Fibroblast of peridontal ligament (primary cell): ENCODE results near the gene PRDM2.

Experiments used
- DNase-seq: peaks from one replicate; pipeline ENCODE4 v3.0.0-alpha.2; 2010; ENCODE audit errors: extremely low read depth

Gene PRDM2

DNA sequence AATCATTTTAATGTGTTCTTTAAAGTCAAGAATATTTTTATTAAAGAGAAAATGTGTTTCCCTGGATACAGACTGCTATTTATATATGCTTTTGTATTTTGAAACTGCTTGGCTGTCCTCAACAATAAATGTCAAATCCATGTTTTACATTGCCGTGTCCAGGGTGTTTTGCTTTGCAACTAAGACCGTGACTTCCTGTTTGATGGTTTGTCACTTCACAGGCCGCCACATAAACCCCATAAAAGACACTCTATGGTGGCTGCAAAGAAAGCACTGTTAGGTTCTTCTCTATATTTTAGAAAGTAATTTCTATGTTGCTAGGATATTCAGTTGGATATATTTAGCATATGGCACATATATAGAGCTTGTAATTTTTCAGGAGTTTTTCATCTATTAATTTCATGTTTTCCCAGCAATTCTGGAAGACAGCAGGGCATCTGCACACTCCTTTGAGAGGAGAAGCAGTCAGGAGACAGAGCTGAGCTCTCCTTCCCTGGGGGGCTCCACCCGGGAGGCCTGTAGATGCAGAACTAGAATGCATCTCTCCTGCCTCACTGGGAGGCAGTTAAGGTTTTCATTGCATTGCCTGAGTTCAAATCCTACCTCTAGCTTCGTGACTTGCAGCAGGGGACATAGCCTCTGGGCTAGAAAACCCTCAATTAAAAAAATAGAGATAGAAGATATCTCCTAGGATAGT, 33.1 kb downstream of the PRDM2 start:
- no peak for DNase-seq

DNA sequence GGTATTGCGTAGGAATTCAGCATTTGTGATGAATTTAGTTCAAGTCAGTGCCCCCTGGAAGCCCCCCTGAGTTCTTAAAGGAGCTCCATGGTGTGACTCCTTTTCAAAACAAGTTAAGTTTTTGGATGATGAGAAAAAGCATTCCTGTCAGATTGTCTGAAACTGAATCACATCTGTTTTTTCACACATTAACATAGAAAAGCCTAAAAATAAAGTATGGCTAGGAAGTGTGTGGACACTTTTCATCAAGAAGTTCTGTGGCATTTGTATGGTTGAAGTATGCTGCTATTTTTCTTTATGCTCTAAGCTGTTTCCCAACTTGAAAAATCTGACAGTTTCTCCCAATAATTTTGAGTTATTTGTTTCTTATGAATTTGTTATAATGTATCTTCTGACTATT, 33.7 kb downstream of the PRDM2 start:
- DNase-seq = no peak

DNA sequence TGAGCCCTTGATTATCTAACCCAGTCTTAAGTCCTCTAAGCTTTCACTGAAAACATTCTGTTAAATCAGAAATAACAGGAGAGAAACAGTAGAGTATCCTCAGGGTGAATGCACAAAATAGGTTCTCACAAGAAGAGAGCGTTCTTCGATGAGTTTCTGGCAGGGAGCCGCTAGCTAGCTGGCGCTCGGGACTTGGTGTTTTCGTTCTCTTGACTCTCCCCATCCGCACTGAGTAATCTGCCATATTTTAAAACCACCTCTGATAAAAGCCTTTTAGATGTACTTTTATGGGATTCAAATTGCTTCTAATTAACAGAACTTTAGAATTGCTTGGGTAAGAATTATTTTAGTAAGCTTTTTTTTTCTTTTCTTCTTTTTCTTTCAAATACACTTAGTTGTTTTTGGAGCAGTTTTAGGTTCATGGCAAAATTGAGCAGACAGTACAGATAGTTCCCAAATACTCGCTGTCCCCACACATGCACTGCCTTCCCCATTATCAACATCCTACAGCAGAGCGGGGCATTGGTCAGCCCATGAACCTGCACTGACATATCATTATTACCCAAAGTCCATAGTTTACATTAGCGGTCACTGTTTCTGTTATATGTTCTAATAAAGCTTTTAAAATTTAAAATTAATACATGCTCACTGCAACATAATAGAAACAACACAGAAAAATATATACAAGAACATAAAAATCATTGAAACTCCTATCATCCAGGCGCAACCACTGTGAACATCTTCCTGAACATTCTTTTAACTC, 35.4 kb downstream of the PRDM2 start:
- DNase-seq = no peak

DNA sequence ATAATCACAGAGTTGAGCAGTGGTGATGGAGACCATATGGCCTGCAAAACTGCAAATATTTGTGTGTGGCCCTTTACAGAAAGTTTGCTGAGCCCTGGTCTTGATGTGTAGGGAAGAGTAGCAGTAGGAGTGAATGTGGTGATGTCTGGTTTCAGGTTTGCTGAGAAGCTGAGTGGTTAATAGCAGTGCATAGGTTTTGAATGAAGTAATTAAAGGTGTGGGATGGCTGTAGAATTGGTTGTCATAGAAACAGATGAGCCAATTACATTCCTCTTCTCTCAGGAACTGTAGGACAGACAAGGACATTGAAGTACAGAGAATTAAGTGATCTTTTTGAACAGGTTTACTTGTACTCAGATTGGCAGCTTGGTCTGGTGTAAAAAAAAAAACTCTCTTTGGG, 37.4 kb downstream of the PRDM2 start:
- DNase-seq = no peak

DNA sequence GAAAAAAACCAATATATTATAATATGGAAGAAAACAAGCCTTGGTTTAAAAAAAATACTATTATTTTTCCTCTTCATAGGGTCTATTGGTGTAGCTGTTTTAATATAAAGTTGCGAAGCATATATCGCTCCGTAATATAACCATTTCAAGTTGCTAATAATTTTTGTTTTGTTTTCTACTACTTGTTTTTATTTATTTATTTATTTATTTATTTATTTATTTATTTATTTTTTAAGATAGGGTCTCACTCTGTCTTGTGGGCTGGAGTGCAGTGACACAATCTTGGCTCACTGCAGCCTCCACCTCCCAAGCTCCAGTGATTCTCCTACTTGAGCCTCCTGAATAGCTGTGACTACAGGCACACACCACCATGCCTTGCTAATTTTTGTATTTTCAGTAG, 46.4 kb downstream of the PRDM2 start:
- no peak for DNase-seq

DNA sequence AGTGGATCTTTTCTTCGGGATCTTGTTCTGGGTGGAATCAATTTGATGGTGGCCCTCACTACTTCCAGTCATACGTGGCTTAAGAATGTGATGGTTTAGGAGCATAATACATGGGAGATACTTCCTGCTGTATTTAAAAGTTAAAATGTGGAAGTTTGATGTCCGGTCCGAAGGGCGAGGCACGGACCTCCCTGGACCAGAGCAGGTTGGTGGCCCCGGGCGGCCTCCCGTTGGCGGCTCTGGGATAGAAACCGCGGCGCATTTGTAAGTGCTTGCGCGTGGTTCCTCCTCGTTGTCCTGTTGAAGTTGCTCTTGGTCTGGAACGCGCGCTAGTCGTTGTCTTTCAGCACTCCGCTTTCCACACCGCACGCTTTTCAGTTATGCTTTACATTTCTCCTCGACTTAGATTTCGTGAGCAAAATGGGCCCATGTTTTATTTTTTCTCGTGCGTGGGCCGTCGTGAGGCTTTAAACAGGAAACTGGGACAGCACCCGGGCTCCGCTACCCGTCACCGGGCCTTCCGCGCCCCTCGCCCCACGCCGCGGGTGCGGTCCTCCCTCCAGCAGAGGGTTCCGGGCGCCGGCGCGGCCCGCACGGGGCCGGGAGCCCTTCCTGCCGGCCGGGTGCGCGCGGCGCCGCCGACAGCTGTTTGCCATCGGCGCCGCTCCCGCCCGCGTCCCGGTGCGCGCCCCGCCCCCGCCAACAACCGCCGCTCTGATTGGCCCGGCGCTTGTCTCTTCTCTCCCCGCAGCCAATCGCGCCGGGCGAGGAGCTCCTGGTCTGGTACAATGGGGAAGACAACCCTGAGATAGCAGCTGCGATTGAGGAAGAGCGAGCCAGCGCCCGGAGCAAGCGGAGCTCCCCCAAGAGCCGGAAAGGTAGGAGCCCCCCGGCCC, 48.9 kb downstream of the PRDM2 start:
- DNase-seq = peak; percentile 90

DNA sequence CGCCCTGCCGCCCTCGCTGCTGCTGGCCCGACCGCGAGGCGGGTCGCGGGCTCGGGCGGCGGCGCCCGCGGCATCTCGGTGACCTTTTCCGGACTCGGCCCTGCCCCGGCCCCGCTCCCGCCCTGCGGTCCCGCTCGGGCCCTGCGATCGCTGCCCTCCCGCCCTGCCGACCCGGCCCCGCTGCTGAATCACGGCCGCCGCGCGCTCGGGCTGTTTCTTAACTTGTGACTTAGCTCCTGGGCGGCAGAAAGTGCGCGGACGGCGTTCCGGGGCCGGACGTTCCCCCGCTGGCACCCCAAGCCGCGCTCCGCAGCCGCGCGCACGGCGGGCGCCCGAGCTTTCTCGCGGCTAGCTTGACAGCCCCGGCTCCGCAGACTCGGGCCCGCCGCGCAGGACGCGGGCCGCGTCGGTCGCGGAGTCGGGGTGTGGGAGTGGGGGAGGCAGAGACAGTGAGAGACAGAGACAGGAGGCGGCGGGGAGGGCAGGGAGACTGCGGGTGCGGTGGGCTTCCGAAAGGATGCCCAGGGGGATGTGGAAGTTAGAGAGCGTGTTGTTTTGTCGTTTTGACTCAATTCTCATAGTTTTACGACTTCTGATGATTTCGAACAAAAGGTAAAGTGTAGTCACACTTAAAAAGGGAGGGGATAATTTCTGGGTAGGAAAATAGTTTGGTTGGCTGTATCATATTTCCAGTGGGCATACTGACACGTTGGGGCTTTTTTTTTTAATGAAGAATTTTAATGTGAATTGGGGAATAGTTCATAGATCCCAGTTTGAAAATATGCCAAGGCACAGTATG, 49.8 kb downstream of the PRDM2 start:
- DNase-seq = no peak

DNA sequence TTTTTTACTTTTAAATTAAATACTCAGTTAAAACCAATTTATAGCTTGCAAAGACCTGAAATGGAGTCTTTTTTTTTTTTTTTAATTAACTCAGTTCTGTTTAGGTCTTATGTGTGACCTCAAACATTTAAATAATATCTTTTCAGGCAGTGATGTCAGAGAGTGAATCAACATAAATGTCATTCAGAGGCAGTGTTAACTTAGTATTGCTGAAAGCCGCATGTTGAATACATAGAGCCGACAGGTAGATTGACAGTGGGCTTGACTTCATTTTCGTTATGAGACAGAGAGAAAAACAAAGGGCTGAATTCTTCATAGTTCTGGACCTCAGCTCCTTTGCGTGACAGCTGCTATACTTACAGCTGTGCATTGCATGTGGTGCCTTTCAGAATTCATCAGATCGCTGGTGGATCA, 51.5 kb downstream of the PRDM2 start:
- no peak for DNase-seq

DNA sequence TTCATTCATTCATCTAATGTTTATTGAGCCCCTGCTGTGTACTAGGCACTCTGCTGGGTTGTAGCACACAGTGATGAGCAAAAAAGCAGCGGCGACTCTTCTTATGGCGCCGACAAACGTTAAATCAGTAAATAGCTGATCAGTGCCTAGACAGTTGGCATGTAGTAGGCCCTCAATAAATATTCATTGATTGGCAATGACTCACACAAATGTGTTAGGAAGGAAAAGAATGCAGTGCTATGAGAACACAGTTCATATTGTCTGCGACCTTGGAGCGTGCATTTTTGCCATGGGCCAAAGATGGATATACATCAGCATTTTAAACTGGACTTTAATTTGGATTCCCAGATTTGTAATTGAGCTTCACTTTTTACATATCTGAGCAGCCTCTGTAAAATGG, 52.0 kb downstream of the PRDM2 start:
- no peak for DNase-seq

DNA sequence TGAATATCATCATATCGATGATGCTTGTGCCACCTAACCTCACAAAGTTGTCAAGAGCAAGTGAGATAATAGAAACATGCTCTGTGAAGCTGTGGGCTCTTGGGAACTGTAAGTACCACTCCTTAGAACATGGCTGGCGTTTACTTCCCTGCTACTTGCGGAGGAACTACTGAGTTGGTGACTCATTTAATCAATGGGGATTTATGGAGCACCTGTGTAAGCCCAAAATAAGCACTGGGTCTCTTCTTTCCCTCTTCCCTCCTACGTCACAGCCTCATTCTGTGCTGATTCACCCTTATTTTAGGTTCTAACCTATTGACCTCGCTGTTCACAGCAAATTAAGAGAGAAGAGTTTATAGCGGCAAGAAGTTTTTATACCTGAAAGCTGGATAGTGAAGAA, 52.9 kb downstream of the PRDM2 start:
- no peak for DNase-seq

DNA sequence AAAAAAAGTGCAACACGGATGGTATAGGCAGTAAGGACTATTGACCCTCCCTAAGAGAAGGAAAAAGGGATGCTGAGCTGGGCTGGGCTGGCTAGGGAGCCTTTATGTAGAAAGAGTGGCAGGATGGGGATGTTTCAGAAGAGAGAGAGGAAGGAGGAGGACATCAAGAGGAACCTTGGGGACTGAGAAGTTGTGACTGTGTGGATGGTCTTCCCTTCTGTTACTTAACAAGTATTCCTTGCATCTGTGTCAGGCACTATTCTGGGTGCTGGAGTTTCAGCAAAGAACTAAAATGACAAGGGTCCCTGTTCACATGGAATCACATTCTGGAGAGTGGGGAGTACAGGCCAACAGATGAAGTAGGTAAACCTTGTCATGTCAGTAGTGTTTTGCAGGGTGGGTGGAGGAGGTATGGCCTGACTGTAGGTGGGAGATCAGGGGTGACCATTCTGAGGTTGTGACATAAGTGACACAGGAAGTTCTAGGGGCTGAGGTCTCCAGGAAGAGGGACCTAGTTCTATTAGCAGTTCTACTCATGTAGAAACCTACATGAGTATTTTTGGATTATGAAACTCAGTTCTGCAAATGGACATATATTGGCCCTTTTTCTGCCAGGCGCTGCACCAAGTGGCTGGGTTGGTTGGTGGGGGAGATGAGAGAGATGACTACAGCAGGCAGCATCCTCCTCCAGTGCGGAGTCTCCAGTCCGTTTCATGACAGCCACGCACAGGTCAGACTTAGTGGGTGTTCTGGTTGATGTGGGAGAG, 53.8 kb downstream of the PRDM2 start:
- no peak for DNase-seq

DNA sequence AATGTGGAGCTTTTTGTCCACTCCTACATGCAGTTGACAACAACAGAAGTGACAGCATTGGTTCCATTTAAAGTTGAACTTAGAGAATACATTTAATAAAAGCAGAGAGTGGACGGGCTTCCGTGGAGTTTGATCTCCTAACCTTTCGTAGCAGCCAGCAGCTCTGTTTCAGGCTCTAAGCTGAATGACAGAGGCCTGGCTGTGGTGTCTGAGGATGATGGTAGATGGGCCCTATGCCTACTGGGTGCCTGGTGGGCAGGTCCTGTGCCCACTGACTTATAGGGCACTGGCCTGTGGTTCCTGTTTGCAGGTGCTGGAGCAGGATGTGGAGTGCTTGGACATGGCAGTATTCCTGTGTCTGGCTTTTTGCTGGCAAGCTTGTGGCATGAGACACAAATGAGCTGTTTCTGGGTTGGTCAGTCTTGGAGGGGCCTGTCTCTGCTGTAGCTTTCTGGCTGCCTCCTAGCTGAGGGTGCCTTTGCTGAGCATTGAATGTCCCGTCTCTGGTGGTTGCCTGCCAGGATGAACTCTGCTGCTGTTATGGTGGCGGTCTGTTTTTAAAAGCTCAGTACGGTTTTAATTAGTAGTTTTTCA, 54.6 kb downstream of the PRDM2 start:
- DNase-seq = no peak

DNA sequence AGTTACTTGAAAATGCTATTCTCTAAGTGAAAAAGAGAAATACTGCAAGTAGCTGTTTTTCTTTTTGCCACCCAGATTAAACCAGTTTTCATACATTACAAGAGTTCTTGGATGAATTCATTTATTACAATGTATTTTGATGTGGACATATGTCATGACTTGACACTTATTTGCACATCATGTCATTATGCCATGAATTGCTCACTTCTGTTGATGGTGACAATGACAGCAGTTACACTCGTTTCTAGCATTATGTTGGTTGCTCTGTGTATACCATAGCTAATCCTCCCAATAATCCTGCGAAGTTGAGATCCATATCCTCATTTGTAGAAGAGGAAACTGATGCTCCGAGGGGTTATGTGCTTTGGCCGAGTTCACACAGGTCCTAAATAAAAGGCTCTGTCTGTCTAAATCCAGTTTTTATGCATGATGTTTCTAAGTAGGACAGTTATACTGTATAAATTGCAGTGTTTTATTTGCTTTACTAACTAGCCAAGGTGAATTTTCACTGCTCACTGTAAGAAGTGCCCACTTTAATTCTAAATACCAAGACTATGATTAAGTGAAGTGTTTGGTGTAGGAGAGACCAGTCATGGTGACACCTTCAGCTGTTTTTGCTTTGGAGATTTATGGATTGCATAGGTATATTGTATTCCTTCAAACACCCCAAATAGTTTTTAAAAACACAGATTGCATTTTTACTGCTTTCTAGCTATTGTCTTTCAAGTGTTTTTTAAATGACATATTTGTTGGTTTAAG, 56.7 kb downstream of the PRDM2 start:
- DNase-seq = no peak

DNA sequence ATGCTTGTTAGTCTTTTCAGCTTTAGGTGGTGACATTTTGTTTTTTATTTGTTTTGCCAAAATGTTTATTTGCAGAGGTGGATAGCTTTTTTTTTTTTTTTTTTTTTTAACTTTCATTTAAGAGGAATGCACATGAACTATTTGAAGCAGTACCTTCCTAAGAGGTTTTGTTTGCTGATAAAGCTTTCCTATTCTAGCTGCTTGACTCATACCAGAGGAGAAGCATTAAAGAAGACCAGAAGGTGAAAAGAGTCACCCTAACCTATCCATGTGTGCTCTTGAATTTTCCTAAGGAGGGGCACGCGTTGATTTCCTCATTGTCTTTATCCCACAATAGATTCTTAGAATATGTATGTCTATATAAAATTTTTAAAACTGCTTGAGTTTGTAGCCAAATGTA, 57.7 kb downstream of the PRDM2 start:
- DNase-seq = no peak

DNA sequence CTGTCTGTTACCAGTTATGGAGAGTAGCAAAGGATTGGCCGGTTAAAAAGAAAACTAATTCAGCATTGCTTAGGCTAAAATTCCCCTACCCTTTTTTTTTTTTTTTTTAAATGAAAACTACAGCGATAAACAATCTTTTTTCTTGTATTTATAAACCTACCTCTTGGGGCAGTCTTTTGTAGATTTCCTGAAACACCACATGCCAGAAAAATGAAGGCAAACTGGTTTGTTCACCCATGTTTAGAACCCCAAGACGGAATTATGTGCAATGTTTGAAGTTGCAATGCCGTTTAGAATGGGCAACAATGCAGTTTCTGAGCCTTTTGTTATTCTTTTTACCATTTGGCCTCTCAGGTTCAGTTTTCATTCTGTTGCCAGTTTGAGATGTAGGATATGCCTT, 59.1 kb downstream of the PRDM2 start:
- no peak for DNase-seq

DNA sequence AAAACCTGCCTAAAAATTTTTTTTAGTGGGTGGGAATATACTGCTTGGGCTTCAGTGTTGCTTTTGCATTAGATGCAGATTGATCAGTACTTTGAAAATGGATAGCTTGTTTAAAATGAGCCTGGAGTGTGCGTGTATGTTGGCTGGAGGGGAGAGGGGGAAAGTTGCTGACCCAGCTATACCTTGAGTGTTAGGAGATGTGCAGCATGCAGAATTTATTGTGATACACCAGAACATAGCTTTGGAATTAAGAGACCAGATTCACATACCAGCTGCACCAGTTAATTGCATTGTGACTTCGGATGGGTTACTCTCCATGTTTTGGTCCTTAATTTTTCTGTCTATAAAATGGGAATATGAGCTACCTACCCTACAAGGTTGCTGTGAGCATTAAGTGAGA, 60.4 kb downstream of the PRDM2 start:
- no peak for DNase-seq

DNA sequence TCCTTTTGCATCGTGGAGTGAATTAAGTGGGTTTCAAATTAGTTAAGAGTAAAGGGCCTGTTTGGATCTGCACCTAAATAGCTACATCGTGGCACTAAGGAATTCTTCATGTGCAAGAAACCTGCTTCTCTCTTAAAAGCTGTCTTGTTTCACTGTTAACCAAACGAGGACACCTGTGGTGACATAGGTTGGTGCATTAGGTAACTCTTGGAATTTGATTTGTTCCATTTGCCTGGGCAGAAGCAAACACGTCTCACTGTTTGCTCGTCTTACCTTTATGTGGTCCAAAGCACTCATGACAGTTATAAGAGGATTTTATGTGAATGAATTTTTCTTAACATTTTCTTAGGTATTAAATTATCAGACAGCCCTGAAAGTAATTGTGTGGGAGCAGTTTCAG, 60.9 kb downstream of the PRDM2 start:
- DNase-seq = no peak

DNA sequence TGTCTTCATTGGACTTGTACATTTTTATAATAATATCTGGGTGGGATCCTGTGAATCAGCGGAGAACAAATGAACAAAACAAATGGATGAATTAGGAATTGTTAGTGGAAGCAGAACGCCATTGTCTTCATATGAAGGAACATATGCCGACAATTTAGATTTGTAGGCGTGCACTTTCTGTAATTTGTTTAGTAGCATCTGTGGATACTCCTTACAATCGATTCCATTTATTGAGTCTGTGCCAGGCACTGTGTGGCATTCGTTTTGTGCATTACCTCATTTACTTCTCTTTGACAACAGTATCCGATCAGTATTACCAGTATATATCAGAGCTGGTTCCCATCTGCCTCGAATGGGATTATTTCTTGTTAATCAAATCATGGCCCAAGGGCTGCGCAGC, 61.9 kb downstream of the PRDM2 start:
- no peak for DNase-seq

DNA sequence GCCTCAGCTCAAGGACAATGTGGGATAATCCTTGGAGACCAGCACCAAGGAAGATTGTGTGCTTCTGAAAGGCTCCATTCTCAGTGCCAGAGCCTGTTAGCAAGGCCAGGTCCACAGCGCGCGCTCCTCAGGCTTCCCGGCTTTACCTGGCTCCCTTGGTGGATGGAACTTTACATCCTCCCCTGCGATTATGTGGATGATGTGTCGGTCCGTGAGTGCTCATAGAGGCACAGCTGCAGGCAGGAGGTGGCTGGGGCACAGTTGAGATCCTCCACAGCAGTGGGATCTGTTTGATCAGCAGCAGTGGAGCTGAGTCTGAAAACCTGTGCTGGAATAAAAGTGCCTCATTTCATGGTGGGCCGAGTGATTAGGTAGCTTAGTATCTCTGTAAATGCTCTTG, 62.7 kb downstream of the PRDM2 start:
- DNase-seq = no peak

DNA sequence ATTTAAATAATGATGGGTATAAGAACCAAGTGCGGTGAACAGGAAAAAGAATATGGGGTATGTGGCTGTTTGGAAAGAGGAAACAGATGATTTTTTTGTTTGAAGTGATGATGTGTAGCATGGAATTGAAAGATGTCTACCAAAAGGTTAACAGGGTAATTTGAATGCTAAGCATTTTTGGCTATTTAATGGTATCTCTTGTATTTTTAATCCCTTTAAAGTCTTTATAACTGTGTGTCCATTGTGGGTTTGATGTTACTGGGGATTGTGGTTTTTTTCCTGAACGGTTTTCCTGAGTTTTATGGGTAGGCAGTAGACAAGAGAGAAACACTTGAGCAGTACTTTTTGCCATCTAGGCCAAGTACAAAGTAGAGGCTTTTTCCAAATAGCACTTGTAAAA, 63.2 kb downstream of the PRDM2 start:
- DNase-seq = no peak
